ENCODE measurements around the gene PLCH1.

Gene PLCH1

DNA sequence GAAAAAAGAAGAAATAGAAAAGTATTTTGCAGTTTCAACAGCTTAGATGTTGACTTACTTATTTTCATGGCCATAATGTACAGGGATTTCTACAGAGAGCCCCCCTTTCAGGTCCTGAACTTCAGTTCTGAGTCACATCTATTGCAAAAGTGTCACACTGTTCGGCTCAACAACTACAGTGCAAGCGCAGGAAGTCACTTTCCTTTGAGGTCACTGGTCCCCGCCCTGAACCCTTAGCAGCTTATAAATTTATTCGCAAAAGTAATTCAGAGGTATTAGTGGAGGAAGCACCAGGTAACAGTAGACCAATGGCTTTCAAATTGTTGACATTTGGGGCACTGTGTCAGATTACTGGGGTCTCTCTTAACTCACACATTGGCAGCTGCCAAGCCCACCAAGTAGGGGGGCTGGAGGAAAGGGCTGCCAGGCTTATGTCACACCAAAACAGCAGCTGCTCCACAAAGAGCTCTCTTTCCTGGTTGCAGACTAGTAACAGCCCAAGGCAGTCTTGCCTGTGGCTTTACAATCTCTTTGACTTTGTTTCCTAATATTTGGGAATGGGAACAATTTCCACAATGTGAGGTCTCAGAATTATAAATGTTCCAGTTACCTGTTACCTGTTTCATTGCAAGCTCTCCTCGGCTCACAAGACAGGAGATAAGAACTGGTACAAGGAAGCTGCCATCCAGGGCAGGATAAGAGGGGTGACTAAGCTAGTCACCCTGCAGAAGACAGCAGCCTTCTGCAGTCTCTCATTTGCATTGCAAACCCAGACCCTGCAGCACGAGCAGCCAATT is 321.1 kb downstream of the PLCH1 start:
- Histone ChIP-seq H3K36me3 (ENCODE audit: control insufficient read depth, insufficient read depth, low read length) (no peaks in the 10 kb centered on the region), H3K4me1 (ENCODE audit: control insufficient read depth, insufficient read depth, low read length) (no peaks in the 10 kb centered on the region), H3K9ac (ENCODE audit: low read length) (no peak overlapping the region), H3K27ac (ENCODE audit: low read depth, low read length) (no peak overlapping the region), H3K4me3 (ENCODE audit: low read length) (no peak overlapping the region), H3K27me3 (ENCODE audit: control insufficient read depth, insufficient read depth, low read length) (no peaks in the 10 kb centered on the region)

DNA sequence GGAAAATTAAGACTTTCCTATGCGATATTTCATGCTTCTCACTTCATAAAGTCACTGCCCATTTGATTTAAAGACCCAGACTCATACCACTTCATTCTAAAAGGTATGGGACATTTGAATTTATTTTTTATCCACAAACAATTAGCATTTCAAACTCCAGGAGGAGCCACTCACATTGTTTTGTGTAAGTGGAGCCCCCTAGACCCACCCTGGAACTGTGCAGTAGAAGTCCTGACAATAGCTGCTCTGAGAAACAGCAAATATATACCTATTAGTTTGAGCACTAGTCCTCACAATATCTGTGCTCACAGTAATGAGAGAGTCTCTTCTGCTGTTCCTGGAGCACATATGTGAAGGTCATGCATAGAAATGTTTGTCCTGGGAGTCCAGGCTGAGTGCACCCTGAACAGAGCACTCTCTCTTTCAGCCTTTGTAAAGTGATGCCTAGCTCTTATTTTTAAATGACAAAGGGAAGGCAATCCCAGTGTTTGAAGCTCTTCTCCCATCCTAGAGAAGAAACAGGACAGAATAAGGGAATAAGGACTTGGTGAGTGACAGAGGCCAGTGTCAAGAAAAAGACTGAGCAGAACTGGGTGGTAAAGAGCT is 323.9 kb downstream of the PLCH1 start:
- Histone ChIP-seq H3K9ac (ENCODE audit: low read length) (no peak overlapping the region), H3K36me3 (ENCODE audit: control insufficient read depth, insufficient read depth, low read length) (no peaks in the 10 kb centered on the region), H3K27ac (ENCODE audit: low read depth, low read length) (no peak overlapping the region), H3K4me3 (ENCODE audit: low read length) (no peak overlapping the region), H3K27me3 (ENCODE audit: control insufficient read depth, insufficient read depth, low read length) (no peaks in the 10 kb centered on the region), H3K4me1 (ENCODE audit: control insufficient read depth, insufficient read depth, low read length) (no peaks in the 10 kb centered on the region)

DNA sequence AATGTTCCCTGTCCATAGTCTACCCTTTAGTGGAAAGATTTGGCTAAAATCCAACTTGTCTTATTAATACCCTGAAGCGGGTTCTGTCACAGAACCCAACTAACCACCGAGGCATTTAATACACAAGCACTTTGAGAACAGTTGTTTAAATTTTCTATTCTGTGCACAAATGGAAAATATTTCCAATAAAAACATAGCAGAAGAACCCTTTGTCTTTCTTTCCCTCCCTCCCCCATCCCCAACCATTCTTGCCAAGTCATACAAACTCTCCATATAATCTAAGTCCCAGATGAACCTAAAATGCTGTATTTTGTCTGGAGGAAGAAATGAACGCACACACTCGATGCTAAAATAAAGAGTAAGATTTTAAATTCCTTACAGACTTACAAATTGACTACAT is 324.5 kb downstream of the PLCH1 start:
- Histone ChIP-seq H3K27me3 (ENCODE audit: control insufficient read depth, insufficient read depth, low read length) (no peaks in the 10 kb centered on the region), H3K4me3 (ENCODE audit: low read length) (no peak overlapping the region), H3K4me1 (ENCODE audit: control insufficient read depth, insufficient read depth, low read length) (no peaks in the 10 kb centered on the region), H3K9ac (ENCODE audit: low read length) (no peak overlapping the region), H3K27ac (ENCODE audit: low read depth, low read length) (no peak overlapping the region), H3K36me3 (ENCODE audit: control insufficient read depth, insufficient read depth, low read length) (no peaks in the 10 kb centered on the region)

DNA sequence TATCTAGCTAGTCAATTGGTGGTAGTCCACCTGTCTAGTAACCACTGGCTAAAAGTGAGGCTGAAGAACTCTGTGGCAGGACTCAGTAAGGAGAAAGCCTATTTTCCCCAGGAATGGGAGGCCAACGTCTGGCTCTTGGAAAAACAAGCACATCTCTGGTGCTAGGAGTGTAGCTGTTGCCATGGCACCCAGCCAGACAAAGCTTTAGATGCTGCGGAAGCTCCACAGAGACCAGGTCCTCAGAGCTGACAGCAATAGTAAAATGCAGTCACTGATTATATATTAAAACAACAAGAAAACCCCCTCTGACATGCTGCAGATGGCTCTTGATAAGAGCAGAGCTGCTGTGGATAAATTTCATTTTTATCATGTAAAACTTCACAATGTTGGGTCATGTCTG is 326.5 kb downstream of the PLCH1 start:
- Histone ChIP-seq H3K9ac (ENCODE audit: low read length) (no peak overlapping the region), H3K27ac (ENCODE audit: low read depth, low read length) (no peak overlapping the region), H3K4me1 (ENCODE audit: control insufficient read depth, insufficient read depth, low read length) (no peaks in the 10 kb centered on the region), H3K27me3 (ENCODE audit: control insufficient read depth, insufficient read depth, low read length) (no peaks in the 10 kb centered on the region), H3K36me3 (ENCODE audit: control insufficient read depth, insufficient read depth, low read length) (no peaks in the 10 kb centered on the region), H3K4me3 (ENCODE audit: low read length) (no peak overlapping the region)

DNA sequence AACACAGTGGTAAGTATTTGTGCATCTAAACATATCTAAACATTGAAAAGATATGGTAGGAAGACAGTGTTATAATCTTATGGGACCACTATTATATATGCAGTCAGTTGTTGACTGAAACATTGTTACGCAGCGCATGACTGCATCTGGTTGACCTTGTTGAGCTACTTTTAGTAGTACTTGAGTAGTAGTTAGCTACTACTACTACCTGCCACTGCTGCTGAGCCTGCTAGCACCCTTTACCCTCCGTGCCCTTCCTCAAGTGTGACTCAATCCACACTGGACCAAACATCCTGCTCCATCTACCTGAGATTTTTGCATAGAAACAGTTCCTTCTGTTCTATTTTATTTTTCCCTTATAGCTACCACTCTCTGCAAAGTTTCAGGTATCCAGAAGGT is 327.8 kb downstream of the PLCH1 start:
- Histone ChIP-seq H3K4me1 (ENCODE audit: control insufficient read depth, insufficient read depth, low read length) (no peaks in the 10 kb centered on the region), H3K9ac (ENCODE audit: low read length) (no peak overlapping the region), H3K36me3 (ENCODE audit: control insufficient read depth, insufficient read depth, low read length) (no peaks in the 10 kb centered on the region), H3K4me3 (ENCODE audit: low read length) (no peak overlapping the region), H3K27me3 (ENCODE audit: control insufficient read depth, insufficient read depth, low read length) (no peaks in the 10 kb centered on the region), H3K27ac (ENCODE audit: low read depth, low read length) (no peak overlapping the region)

DNA sequence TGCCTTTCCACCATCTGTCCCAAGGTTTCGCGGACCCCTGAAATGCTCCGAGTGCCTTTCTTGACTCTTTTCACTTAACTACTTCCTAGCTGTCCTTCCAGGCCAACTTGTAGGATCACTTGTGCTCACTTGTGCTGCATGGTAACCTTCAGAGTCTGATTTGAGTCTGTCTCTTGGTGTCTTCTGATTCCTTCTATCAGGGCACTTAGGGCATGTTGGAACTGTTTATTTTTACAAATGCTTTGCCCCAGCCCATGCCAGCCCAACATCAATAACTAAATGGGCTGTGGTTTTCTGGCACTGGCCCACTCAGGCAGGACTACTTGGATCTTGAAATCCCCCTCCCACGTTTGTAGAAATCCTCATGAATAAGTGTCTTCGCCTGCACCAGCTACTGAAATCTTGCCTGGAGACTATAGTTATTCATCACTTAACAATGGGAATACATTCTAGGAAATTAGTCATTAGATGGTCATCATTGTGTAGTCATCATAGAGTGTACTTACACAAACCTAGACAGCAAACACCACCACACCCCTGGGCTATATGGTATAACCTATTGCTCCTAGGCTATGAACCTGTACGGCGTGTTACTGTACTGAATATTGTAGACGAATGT is 328.3 kb downstream of the PLCH1 start:
- Histone ChIP-seq H3K27me3 (ENCODE audit: control insufficient read depth, insufficient read depth, low read length) (no peaks in the 10 kb centered on the region), H3K27ac (ENCODE audit: low read depth, low read length) (no peak overlapping the region), H3K9ac (ENCODE audit: low read length) (no peak overlapping the region), H3K4me3 (ENCODE audit: low read length) (no peak overlapping the region), H3K36me3 (ENCODE audit: control insufficient read depth, insufficient read depth, low read length) (no peaks in the 10 kb centered on the region), H3K4me1 (ENCODE audit: control insufficient read depth, insufficient read depth, low read length) (no peaks in the 10 kb centered on the region)

DNA sequence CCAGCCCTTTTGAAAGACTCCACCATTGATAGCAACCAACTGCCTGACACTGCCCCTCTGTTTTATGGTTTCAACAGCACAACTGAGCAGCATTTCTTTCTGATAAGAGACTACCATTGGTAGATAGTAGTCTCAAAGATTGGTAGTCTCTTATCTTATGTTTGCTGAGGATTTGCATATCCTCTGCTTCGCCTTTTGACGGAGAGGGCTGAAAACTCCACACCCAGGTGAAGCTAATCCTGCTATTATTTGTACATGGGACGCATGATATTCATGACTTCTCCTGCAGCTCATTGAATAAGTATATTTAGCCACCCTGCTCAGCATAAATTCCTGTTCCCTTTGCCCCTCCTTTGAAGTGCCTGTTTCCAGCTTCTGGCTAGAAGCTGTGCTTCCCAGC is 332.0 kb downstream of the PLCH1 start:
- Histone ChIP-seq H3K27me3 (ENCODE audit: control insufficient read depth, insufficient read depth, low read length) (no peaks in the 10 kb centered on the region), H3K4me1 (ENCODE audit: control insufficient read depth, insufficient read depth, low read length) (no peaks in the 10 kb centered on the region), H3K4me3 (ENCODE audit: low read length) (no peak overlapping the region), H3K36me3 (ENCODE audit: control insufficient read depth, insufficient read depth, low read length) (no peaks in the 10 kb centered on the region), H3K27ac (ENCODE audit: low read depth, low read length) (no peak overlapping the region), H3K9ac (ENCODE audit: low read length) (no peak overlapping the region)

DNA sequence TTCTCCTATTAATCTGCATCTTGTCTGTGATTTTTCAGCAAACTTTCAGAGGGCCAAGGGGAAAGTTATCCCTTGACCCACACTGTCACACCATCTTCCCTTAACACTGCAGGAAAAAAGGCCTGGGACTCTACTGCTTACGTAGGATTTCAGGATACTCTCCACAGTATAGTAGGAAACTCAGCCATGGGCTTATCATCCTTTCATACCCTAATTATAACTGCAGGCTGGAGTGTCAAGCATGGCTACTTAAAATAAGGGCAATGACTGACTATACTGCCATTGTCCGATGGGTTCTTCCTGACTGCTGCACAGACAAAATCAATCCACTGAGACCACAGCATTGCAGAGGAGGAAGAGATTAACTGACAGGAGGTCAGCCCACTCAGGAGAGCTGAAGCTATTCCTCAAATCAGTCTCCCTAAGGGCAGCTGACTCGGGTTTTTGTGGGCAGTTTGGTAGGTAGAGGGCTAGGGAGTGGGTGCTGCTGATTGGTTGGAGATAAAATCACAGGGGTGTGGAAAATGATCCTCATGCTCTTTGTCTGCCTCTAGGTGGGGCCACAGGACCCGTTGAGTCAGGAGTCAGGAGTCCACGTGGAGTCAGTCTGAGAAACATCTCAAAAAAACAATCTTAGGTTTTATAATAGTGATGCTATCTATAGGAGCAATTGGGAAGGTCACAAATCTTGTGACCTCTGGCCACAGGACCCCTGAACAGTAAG is 333.2 kb downstream of the PLCH1 start:
- H3K27ac ChIP-seq (ENCODE audit: low read depth, low read length), result no peak overlapping the region
- no peaks in the 10 kb centered on the region for H3K4me1 ChIP-seq (ENCODE audit: control insufficient read depth, insufficient read depth, low read length)
- H3K4me3 ChIP-seq (ENCODE audit: low read length), result no peak overlapping the region
- no peaks in the 10 kb centered on the region for H3K27me3 ChIP-seq (ENCODE audit: control insufficient read depth, insufficient read depth, low read length)
- H3K9ac ChIP-seq (ENCODE audit: low read length), result no peak overlapping the region
- H3K36me3 ChIP-seq (ENCODE audit: control insufficient read depth, insufficient read depth, low read length), result no peaks in the 10 kb centered on the region

DNA sequence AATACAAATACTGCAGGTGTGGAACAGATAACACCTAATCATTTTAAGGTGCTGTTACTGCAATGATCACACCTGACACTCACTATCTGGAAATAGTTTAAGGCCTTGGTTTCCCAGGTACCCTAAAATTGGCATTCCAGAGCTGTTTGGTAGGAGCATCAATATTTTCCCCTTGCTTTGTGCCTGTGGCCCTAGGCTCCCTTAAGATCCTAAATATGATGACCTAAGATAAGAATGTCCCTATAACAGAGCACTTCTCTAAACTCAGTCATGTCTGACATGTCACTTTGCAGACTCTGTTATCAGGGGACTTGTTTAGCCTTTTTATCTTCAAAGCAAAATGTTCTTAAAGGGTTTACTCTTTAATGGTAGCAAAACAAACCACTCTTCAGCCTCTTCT is 335.5 kb downstream of the PLCH1 start:
- no peak overlapping the region for H3K27ac ChIP-seq (ENCODE audit: low read depth, low read length)
- H3K27me3 ChIP-seq (ENCODE audit: control insufficient read depth, insufficient read depth, low read length), result no peaks in the 10 kb centered on the region
- H3K9ac ChIP-seq (ENCODE audit: low read length), result no peak overlapping the region
- H3K4me1 ChIP-seq (ENCODE audit: control insufficient read depth, insufficient read depth, low read length), result no peaks in the 10 kb centered on the region
- H3K36me3 ChIP-seq (ENCODE audit: control insufficient read depth, insufficient read depth, low read length), result no peaks in the 10 kb centered on the region
- H3K4me3 ChIP-seq (ENCODE audit: low read length), result no peak overlapping the region

DNA sequence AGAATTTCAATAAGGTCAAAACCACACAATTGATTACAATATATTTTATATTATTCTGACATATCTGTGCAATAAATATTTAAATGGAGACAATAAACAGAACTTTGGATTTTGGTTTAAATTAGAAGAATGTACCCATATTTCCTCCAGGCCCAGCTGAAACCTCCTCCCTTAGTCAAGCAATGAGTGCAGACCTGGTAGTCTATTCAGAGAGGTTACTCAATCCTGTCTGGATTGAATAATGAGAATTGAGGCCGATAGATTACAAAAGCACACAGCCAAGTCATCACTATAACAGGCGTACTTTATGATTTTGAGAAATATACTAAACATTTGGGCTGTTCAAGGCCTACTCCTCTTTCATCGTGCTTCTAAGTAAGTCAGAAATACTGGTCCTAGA is 336.9 kb downstream of the PLCH1 start:
- Histone ChIP-seq H3K36me3 (ENCODE audit: control insufficient read depth, insufficient read depth, low read length) (no peaks in the 10 kb centered on the region), H3K9ac (ENCODE audit: low read length) (no peak overlapping the region), H3K27ac (ENCODE audit: low read depth, low read length) (no peak overlapping the region), H3K4me1 (ENCODE audit: control insufficient read depth, insufficient read depth, low read length) (no peaks in the 10 kb centered on the region), H3K27me3 (ENCODE audit: control insufficient read depth, insufficient read depth, low read length) (no peaks in the 10 kb centered on the region), H3K4me3 (ENCODE audit: low read length) (no peak overlapping the region)

DNA sequence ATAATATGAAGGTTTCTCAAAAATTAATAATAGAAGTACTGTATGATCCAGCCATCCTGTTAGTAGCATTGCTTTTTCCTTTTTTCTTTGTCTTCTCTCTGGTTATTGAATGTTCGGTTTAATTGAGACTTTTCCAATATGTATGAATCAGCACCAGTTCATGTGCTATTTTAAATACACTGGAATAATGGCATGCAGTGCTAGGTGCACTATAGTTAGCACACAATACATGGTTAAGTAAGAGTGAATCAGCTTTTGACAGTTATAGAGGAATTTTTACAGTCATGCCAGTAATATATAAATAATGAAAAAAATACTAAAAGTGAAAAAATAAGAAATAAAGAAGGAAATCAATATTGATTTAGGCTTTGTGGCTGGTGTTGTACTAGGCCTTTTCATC is 337.5 kb downstream of the PLCH1 start:
- Histone ChIP-seq H3K36me3 (ENCODE audit: control insufficient read depth, insufficient read depth, low read length) (no peaks in the 10 kb centered on the region), H3K27ac (ENCODE audit: low read depth, low read length) (no peak overlapping the region), H3K4me3 (ENCODE audit: low read length) (no peak overlapping the region), H3K27me3 (ENCODE audit: control insufficient read depth, insufficient read depth, low read length) (no peaks in the 10 kb centered on the region), H3K4me1 (ENCODE audit: control insufficient read depth, insufficient read depth, low read length) (no peaks in the 10 kb centered on the region), H3K9ac (ENCODE audit: low read length) (no peak overlapping the region)

DNA sequence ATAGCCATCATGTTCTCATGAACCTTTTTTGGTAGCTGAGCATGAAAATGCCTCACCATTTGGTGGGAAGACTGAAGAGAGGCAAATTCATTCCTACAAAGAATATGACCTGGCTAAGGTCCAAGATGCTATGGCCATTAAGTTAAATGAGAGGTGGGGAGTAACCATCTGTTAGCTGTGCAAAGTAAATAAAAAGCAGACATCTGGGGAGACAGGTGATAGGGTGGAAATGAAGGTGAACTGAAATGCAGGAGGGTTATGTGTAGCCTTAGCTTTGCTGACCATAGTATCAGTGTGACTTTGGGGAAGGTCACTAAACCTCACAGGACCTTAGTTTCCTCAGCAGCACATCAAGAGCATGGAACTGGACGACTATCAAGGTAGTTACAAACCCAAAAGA is 340.4 kb downstream of the PLCH1 start:
- no peak overlapping the region for H3K9ac ChIP-seq (ENCODE audit: low read length)
- no peaks in the 10 kb centered on the region for H3K4me1 ChIP-seq (ENCODE audit: control insufficient read depth, insufficient read depth, low read length)
- H3K36me3 ChIP-seq (ENCODE audit: control insufficient read depth, insufficient read depth, low read length), result no peaks in the 10 kb centered on the region
- no peaks in the 10 kb centered on the region for H3K27me3 ChIP-seq (ENCODE audit: control insufficient read depth, insufficient read depth, low read length)
- no peak overlapping the region for H3K27ac ChIP-seq (ENCODE audit: low read depth, low read length)
- H3K4me3 ChIP-seq (ENCODE audit: low read length), result no peak overlapping the region
